OCI-LY3 (cell line): ENCODE measurements around the gene ROBO1.
"Not testable (repeated sequence)": the region's sequence is repeated elsewhere in the genome, so short reads cannot be mapped to it uniquely, and the experiment has no call there.

ENCODE experiments used
- H2AFZ ChIP-seq: fragments of 200-600, 300-600 bp; shearing (Covaris generic); 2 replicates; pipeline ENCODE4 v1.6.0; 2014; ENCODE audit warnings: antibody characterized with exemption, low read depth, low read length
- H3K27ac ChIP-seq: fragments of 200-600, 300-600 bp; sonication (generic); 2 replicates; pipeline ENCODE4 v1.5.1; 2014; ENCODE audit warnings: mild to moderate bottlenecking, low read length, moderate library complexity, mixed read lengths
- H3K27me3 ChIP-seq: fragments of 200-600, 300-600 bp; sonication (generic); 2 replicates; pipeline ENCODE4 v1.6.1; 2014; ENCODE audit warnings: low read depth, low read length, mixed read lengths
- H3K36me3 ChIP-seq: fragments of 200-600, 300-600 bp; sonication (generic); replicated peaks from 2 replicates; pipeline ENCODE3; 2014; ENCODE audit warnings: low read depth, low read length, mixed read lengths
- H3K4me1 ChIP-seq: fragments of 300-600, 200-600 bp; sonication (generic); 2 replicates; pipeline ENCODE4 v1.6.1; 2014; ENCODE audit warnings: low read length, mixed read lengths
- H3K4me2 ChIP-seq: fragments of 200-600, 300-600 bp; sonication (generic); 2 replicates; pipeline ENCODE4 v1.6.1; 2014; ENCODE audit warnings: low read length, mixed read lengths
- H3K4me3 ChIP-seq: fragments of 300-600, 200-600 bp; sonication (generic); 2 replicates; pipeline ENCODE4 v1.5.1; 2014; ENCODE audit warnings: antibody characterized with exemption, mild to moderate bottlenecking, low read length, moderate library complexity
- H3K79me2 ChIP-seq: fragments of 300-600, 200-600 bp; shearing (Covaris generic); 2 replicates; pipeline ENCODE4 v1.6.1; 2014; ENCODE audit warnings: mild to moderate bottlenecking, low read length, mixed read lengths
- H3K9ac ChIP-seq: fragments of 300-600, 200-600 bp; shearing (Covaris generic); 2 replicates; pipeline ENCODE4 v1.6.0; 2014; ENCODE audit warnings: mild to moderate bottlenecking, low read length, moderate library complexity
- H3K9me3 ChIP-seq: fragments of 200-600, 300-600 bp; shearing (Covaris generic); 2 replicates; pipeline ENCODE4 v1.6.1; 2014; ENCODE audit warnings: low read length, mixed read lengths; ENCODE audit not compliant: insufficient read depth
- H4K20me1 ChIP-seq: fragments of 200-600, 300-600 bp; sonication (generic); 2 replicates; pipeline ENCODE4 v1.6.1; 2016; ENCODE audit warnings: low read length, mixed read lengths; ENCODE audit not compliant: insufficient read depth
- CTCF ChIP-seq: fragments of 200-600, 300-600 bp; sonication (generic); IDR thresholded peaks from 2 replicates; pipeline ENCODE4 v1.5.1; 2014; ENCODE audit warnings: antibody characterized with exemption, low read length, low read depth
- EZH2phosphoT487 ChIP-seq: fragments of 200-600 bp; shearing (Covaris generic); IDR thresholded peaks from 2 replicates; pipeline ENCODE4 v1.6.1; 2018; ENCODE audit warnings: antibody characterized with exemption, mixed run types, low read depth

ROBO1 gene

GRCh38 chr3:78690766-78691165, 1077.0 kb downstream of the ROBO1 start:
- TF ChIP-seq CTCF = no peak
- no peak for TF ChIP-seq EZH2phosphoT487
- H3K4me1 ChIP-seq = no peaks in the 10 kb centered on the region
- no peak overlapping the region for H3K4me3 ChIP-seq
- no peaks in the 10 kb centered on the region for H3K27me3 ChIP-seq
- no peak overlapping the region for H3K27ac ChIP-seq
- H3K79me2 ChIP-seq = no peaks in the 10 kb centered on the region
- no peaks in the 10 kb centered on the region for H3K36me3 ChIP-seq
- H3K9me3 ChIP-seq = no peaks in the 10 kb centered on the region
- H4K20me1 ChIP-seq = no peaks in the 10 kb centered on the region
- no peak overlapping the region for H2AFZ ChIP-seq
- H3K9ac ChIP-seq = no peak overlapping the region
- H3K4me2 ChIP-seq = no peak overlapping the region

- Histone ChIP-seq H3K79me2 (no peaks in the 10 kb centered on the region), H3K4me1 (no peaks in the 10 kb centered on the region), H3K9ac (no peak overlapping the region), H2AFZ (no peak overlapping the region), H3K27ac (no peak overlapping the region), H3K36me3 (no peaks in the 10 kb centered on the region), H3K4me2 (no peak overlapping the region), H3K4me3 (no peak overlapping the region), H4K20me1 (no peaks in the 10 kb centered on the region), H3K9me3 (no peaks in the 10 kb centered on the region), H3K27me3 (no peaks in the 10 kb centered on the region)
- no peak for TF ChIP-seq EZH2phosphoT487
- TF ChIP-seq CTCF = no peak
Observed at GRCh38 chr3:78689378-78689777, 1078.4 kb downstream of the ROBO1 start.

- H3K4me1 ChIP-seq = no peaks in the 10 kb centered on the region
- no peaks in the 10 kb centered on the region for H3K36me3 ChIP-seq
- TF ChIP-seq EZH2phosphoT487 (no peak), CTCF (no peak)
Observed at GRCh38 chr3:78687520-78687919, 1080.3 kb downstream of the ROBO1 start.

GRCh38 chr3:78683284-78683683, 1084.5 kb downstream of the ROBO1 start:
- Histone ChIP-seq H2AFZ (no peak overlapping the region), H3K9me3 (no peaks in the 10 kb centered on the region), H3K27me3 (no peaks in the 10 kb centered on the region), H3K4me1 (no peaks in the 10 kb centered on the region), H3K9ac (no peak overlapping the region), H3K4me3 (no peak overlapping the region), H3K27ac (no peak overlapping the region), H3K79me2 (no peaks in the 10 kb centered on the region), H3K36me3 (no peaks in the 10 kb centered on the region), H4K20me1 (no peaks in the 10 kb centered on the region), H3K4me2 (no peak overlapping the region)
- no peak for TF ChIP-seq EZH2phosphoT487
- TF ChIP-seq CTCF = no peak

More at GRCh38 chr3:78687520-78687919, 1080.3 kb downstream of the ROBO1 start:
- no peaks in the 10 kb centered on the region for H4K20me1 ChIP-seq
- no peak overlapping the region for H3K4me2 ChIP-seq
- no peak overlapping the region for H3K9ac ChIP-seq
- no peaks in the 10 kb centered on the region for H3K27me3 ChIP-seq
- H2AFZ ChIP-seq = 0 out of 2 replicates have a peak overlapping the region, but pooled peaks have one; percentile 34
- H3K9me3 ChIP-seq = no peaks in the 10 kb centered on the region
- no peak overlapping the region for H3K4me3 ChIP-seq
- H3K79me2 ChIP-seq = no peaks in the 10 kb centered on the region
- no peak overlapping the region for H3K27ac ChIP-seq

- not testable (repeated sequence) for H3K27ac ChIP-seq, H3K9ac ChIP-seq, H3K4me3 ChIP-seq
Observed at GRCh38 chr3:78675119-78675805, 1092.5 kb downstream of the ROBO1 start.

More at GRCh38 chr3:78675119-78675805, 1092.5 kb downstream of the ROBO1 start:
- H3K79me2 ChIP-seq, H4K20me1 ChIP-seq, H3K4me1 ChIP-seq, H3K27me3 ChIP-seq, H2AFZ ChIP-seq, H3K9me3 ChIP-seq, H3K4me2 ChIP-seq, H3K36me3 ChIP-seq: not testable (repeated sequence)
